Measurements from ENCODE around the gene RRAGD. TPM values are rescaled to one million over a fixed set of nuclear protein-coding genes. Genes with fewer than 3 reads are reported as not detected.
A peak's percentile ranks its signal among the peaks of the same experiment; 100 is the strongest.

RRAGD gene
- total RNA-seq, 1 donor from 2014 or later: 17.9 TPM

DNA sequence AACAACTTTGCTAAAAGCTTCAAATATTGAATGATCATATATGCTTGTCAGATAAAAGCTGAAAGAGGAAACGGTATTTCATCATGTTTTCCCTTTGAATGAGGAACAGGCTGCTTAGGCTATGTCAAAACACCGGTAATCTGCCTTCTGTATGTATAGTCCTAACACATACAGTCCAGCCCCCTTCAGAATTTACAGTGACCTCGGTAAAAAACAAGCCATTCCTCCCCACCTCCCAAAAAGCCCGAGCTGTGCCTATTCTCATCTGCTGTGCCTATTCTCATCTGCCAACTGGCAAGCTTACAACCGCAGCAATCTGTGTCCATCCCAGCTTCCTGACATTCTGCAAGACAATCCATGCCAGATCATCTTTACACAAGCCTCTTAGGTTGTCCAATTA lies 32.8 kb downstream of the RRAGD start:
- no peak for DNase-seq (ENCODE audit: low spot score)
- Mint-ChIP-seq H3K9me3 (ENCODE audit: low read depth) (no peaks in the 10 kb centered on the region), H3K4me1 (ENCODE audit: low read depth) (no peaks in the 10 kb centered on the region), H3K36me3 (ENCODE audit: low read depth) (peaks cover 5% of the 10 kb centered on the region), H3K27ac (ENCODE audit: unreplicated experiment) (no peak overlapping the region), H3K4me3 (ENCODE audit: unreplicated experiment) (no peak overlapping the region), H3K27me3 (ENCODE audit: low read depth) (no peaks in the 10 kb centered on the region)
- TF ChIP-seq CTCF (IDR thresholded peaks at IDR 0.05): no peak

GRCh38 chr6:89378628-89379027 lies 33.4 kb downstream of the RRAGD start:
- TF ChIP-seq CTCF (IDR thresholded peaks at IDR 0.05): no peak
- Mint-ChIP-seq H3K27ac (ENCODE audit: unreplicated experiment) (no peak overlapping the region), H3K9me3 (ENCODE audit: low read depth) (no peaks in the 10 kb centered on the region), H3K4me3 (ENCODE audit: unreplicated experiment) (no peak overlapping the region), H3K27me3 (ENCODE audit: low read depth) (no peaks in the 10 kb centered on the region), H3K4me1 (ENCODE audit: low read depth) (no peaks in the 10 kb centered on the region), H3K36me3 (ENCODE audit: low read depth) (peaks cover 5% of the 10 kb centered on the region)
- DNase-seq (ENCODE audit: low spot score): no peak

- no peak overlapping the region for H3K27ac Mint-ChIP-seq (ENCODE audit: unreplicated experiment)
- peaks cover 2% of the 10 kb centered on the region for H3K36me3 Mint-ChIP-seq (ENCODE audit: low read depth)
- no peak overlapping the region for H3K4me3 Mint-ChIP-seq (ENCODE audit: unreplicated experiment)
- TF ChIP-seq CTCF (IDR thresholded peaks at IDR 0.05): peak; percentile 21
- H3K4me1 Mint-ChIP-seq (ENCODE audit: low read depth): no peaks in the 10 kb centered on the region
- DNase-seq (ENCODE audit: low spot score): no peak
- no peaks in the 10 kb centered on the region for H3K9me3 Mint-ChIP-seq (ENCODE audit: low read depth)
- H3K27me3 Mint-ChIP-seq (ENCODE audit: low read depth): no peaks in the 10 kb centered on the region
Measured at GRCh38 chr6:89375427-89376267, 36.4 kb downstream of the RRAGD start.

DNA sequence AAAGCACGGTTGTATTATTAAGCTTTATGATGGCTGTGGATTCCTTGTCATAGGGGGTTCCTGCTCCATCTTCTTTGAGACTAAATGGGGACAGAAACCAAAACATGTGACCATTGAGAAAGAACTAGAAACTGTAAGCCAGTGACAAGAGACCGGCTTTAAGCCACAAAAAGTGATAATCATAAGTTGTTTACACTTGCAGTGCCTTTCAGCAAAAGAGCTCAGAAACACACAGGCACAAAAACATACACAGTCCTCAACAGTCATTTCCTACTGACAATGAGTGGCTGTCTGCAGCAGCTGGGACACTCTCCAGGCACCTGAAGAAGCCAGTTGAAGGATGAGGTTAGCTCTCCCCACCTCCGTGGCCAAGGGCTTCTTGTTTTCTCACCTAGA lies 39.6 kb downstream of the RRAGD start:
- no peak for TF ChIP-seq CTCF (IDR thresholded peaks at IDR 0.05)
- no peak overlapping the region for H3K27ac Mint-ChIP-seq (ENCODE audit: unreplicated experiment)
- no peaks in the 10 kb centered on the region for H3K36me3 Mint-ChIP-seq (ENCODE audit: low read depth)
- H3K27me3 Mint-ChIP-seq (ENCODE audit: low read depth): no peaks in the 10 kb centered on the region
- H3K9me3 Mint-ChIP-seq (ENCODE audit: low read depth): no peaks in the 10 kb centered on the region
- no peak overlapping the region for H3K4me3 Mint-ChIP-seq (ENCODE audit: unreplicated experiment)
- DNase-seq (ENCODE audit: low spot score): no peak
- H3K4me1 Mint-ChIP-seq (ENCODE audit: low read depth): peaks cover 3% of the 10 kb centered on the region

DNA sequence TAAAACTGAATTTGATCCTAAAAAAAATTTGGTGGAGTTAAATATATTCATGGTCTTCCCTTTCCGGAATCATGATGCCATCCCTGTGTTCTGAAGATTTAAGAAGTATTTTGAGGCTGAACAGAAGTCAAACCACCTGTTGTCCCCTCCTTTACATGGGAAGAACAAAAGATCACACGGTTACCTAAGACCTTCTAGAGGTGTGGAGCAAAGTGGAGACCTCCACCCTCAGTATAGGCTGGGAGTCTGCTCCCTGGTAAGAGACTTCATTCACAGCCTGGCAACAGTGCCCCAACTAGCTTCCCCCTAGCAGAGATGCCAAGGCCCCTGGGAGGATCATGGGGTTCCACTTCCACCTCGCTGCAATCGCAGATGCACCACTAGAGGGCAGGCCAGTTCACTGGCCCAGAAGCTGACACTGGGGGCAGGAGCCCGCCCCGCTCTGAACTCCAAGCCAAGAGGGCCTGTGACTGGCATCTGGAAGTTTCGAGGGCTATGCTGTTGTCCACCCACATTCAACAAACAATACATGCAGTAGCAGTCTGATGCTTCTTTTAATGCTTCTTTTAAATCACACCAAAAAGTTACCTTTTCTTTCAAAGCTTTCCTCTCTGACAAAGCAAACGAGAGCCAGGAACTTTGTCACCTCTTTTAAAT lies 40.1 kb downstream of the RRAGD start:
- Mint-ChIP-seq H3K4me3 (ENCODE audit: unreplicated experiment) (no peak overlapping the region), H3K9me3 (ENCODE audit: low read depth) (no peaks in the 10 kb centered on the region), H3K27me3 (ENCODE audit: low read depth) (no peaks in the 10 kb centered on the region), H3K27ac (ENCODE audit: unreplicated experiment) (no peak overlapping the region), H3K36me3 (ENCODE audit: low read depth) (no peaks in the 10 kb centered on the region), H3K4me1 (ENCODE audit: low read depth) (peaks cover 3% of the 10 kb centered on the region)
- peak; percentile 95 for TF ChIP-seq CTCF (IDR thresholded peaks at IDR 0.05)
- DNase-seq (ENCODE audit: low spot score): no peak

Data from chondrocyte (in vitro differentiated cells).